Fibroblast of lung (primary cell): ENCODE data around the gene SCN3A.

ENCODE experiments used
- CTCF ChIP-seq, 2 donors: IDR thresholded peaks in 1 of 2; conservative IDR thresholded peaks in 1 of 2; 1 replicate in 1 of 2; 2 replicates in 1 of 2; pipeline ENCODE4 v1.5.1; 2011 to 2012; ENCODE audit warnings: low read length in 2 of 2, control low read depth in 1 of 2, inconsistent platforms in 1 of 2, low read depth in 1 of 2, mild to moderate bottlenecking in 1 of 2
- EZH2 ChIP-seq: IDR thresholded peaks from 2 replicates; pipeline ENCODE4 v1.5.1; 2012; ENCODE audit warnings: low read length, control low read depth, mild to moderate bottlenecking; ENCODE audit errors: missing control alignments

- TF ChIP-seq CTCF (conservative IDR thresholded peaks at IDR 0.05 in 1 of 2, IDR thresholded peaks at IDR 0.05 in 1 of 2; ENCODE audit: low read depth in 1 of 2, low read length in 2 of 2) (no peak), EZH2 (no peak)
Measured at GRCh38 chr2:165239856-165240515, 36.1 kb upstream of the SCN3A start.
